ENCODE data around the gene INAFM1. TPM values are rescaled to one million over a fixed set of nuclear protein-coding genes. Genes with fewer than 3 reads are reported as not detected.

INAFM1 gene
- total RNA-seq, 2 experiments from 2014 or later = 18.7 to 19.9 TPM

- Mint-ChIP-seq H3K27me3 (ENCODE audit: low read depth) (peaks cover 20% of the 10 kb centered on the region), H3K4me1 (ENCODE audit: low read depth) (no peaks in the 10 kb centered on the region), H3K36me3 (ENCODE audit: low read depth) (no peaks in the 10 kb centered on the region), H3K9me3 (no peaks in the 10 kb centered on the region), H3K4me3 (no peak overlapping the region), H3K27ac (no peak overlapping the region)
- DNase-seq = no peak
- intact Hi-C loops (cut with micrococcal nuclease) = no loop called here
- CTCF ChIA-PET = interaction anchor here (0.6 kb wide), 1 partner anchor 70 kb away, joined by 3 read pairs; no protein-coding TSS in a partner anchor
Observed at GRCh38 chr19:47322058-47322457, 47.4 kb downstream of the INAFM1 start.

GRCh38 chr19:47323409-47323808, 48.7 kb downstream of the INAFM1 start:
- Mint-ChIP-seq H3K4me3 (no peak overlapping the region), H3K27me3 (ENCODE audit: low read depth) (peaks cover 18% of the 10 kb centered on the region), H3K4me1 (ENCODE audit: low read depth) (no peaks in the 10 kb centered on the region), H3K27ac (no peak overlapping the region), H3K36me3 (ENCODE audit: low read depth) (no peaks in the 10 kb centered on the region), H3K9me3 (no peaks in the 10 kb centered on the region)
- CTCF ChIA-PET = interaction anchor here (0.5 to 0.7 kb wide), 3 partner anchors 11 to 510 kb away, joined by 3 to 4 read pairs (median 3); no protein-coding TSS in a partner anchor
- intact Hi-C loops (cut with micrococcal nuclease) = no loop called here
- DNase-seq = no peak

- CTCF ChIA-PET = interaction anchor here (0.5 to 0.7 kb wide), 3 partner anchors 11 to 435 kb away, joined by 3 to 4 read pairs (median 4); no protein-coding TSS in a partner anchor
- Mint-ChIP-seq H3K9me3 (no peaks in the 10 kb centered on the region), H3K4me1 (ENCODE audit: low read depth) (no peaks in the 10 kb centered on the region), H3K27ac (no peak overlapping the region), H3K4me3 (no peak overlapping the region), H3K36me3 (ENCODE audit: low read depth) (no peaks in the 10 kb centered on the region), H3K27me3 (ENCODE audit: low read depth) (peaks cover 18% of the 10 kb centered on the region)
- DNase-seq = no peak
- intact Hi-C loops (cut with micrococcal nuclease) = no loop called here
Observed at GRCh38 chr19:47323872-47324271, 49.2 kb downstream of the INAFM1 start.

- CTCF ChIA-PET = no interaction called here
- intact Hi-C loops (cut with micrococcal nuclease) = no loop called here
- Mint-ChIP-seq H3K27ac (no peak overlapping the region), H3K4me1 (ENCODE audit: low read depth) (no peaks in the 10 kb centered on the region), H3K27me3 (ENCODE audit: low read depth) (peaks cover 18% of the 10 kb centered on the region), H3K4me3 (no peak overlapping the region), H3K9me3 (no peaks in the 10 kb centered on the region), H3K36me3 (ENCODE audit: low read depth) (no peaks in the 10 kb centered on the region)
- DNase-seq = no peak
Observed at GRCh38 chr19:47324502-47324901, 49.8 kb downstream of the INAFM1 start.

Small RNA genes within 50 kb of the gene (microRNA-seq; reads per million reads assigned to microRNA genes)
- gene MIR3190 (ENCODE audit: borderline microRNAs expressed, borderline replicate concordance) = not detected
- gene MIR3191 (ENCODE audit: borderline microRNAs expressed, borderline replicate concordance) = not detected

Other genes with a start within 250 kb of the INAFM1 start
- 10 to 100 TPM; 54.8 to 56.6 TPM for gene TMEM160, start 226.3 kb upstream of the INAFM1 start, total RNA-seq
- gene ZC3H4, start 161.1 kb upstream of the INAFM1 start, total RNA-seq = 10 to 100 TPM; 46.0 to 48.8 TPM
- 100 to 1,000 TPM; 160 to 161 TPM for gene SAE1, start 144.1 kb upstream of the INAFM1 start, total RNA-seq
- gene BBC3, start 43.7 kb upstream of the INAFM1 start, total RNA-seq = 10 to 100 TPM; 55.9 to 59.5 TPM
- 10 to 100 TPM; 43.6 to 47.7 TPM for gene CCDC9, start 18.4 kb upstream of the INAFM1 start, total RNA-seq
- under 1 TPM in 1 of 2 experiments, not detected in 1; 0.19 TPM for gene C5AR1, start 35.0 kb downstream of the INAFM1 start, total RNA-seq
- gene C5AR2, start 57.3 kb downstream of the INAFM1 start, total RNA-seq = not detected
- 10 to 100 TPM; 11.2 to 11.6 TPM for gene DHX34, start 74.4 kb downstream of the INAFM1 start, total RNA-seq
- not detected for gene MEIS3, start 144.6 kb downstream of the INAFM1 start, total RNA-seq
- gene SLC8A2, start 197.0 kb downstream of the INAFM1 start, total RNA-seq = not detected
- 10 to 100 TPM; 14.2 to 15.5 TPM for gene KPTN, start 209.3 kb downstream of the INAFM1 start, total RNA-seq
- gene NAPA, start 240.2 kb downstream of the INAFM1 start, total RNA-seq = 10 to 100 TPM; 72.5 to 75.1 TPM

Measured in activated naive CD4-positive, alpha-beta T cell treated with anti-CD3 and anti-CD28 coated beads for 36 hours (primary cell).